Measurements from ENCODE around the gene RGS6.

DNA sequence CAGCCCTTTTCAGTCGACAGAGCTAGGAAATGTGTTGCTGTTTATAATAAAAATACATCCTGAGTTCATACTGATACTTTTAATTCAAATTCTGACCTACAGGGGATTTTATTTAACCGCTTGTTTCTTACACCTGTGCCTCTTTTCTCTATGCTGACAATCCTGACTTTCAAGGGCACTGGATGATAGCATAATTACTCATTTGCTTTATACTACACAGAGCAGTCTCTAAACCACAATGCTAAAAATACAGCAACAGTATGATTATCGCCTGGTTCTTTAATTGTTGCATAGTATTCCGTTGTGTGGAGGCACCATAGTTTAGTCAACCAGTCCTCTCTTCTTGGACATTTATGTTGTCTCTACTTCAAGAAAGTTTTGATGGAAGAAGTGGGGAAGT is 588.8 kb downstream of the RGS6 start:
- TF ChIP-seq, protein P1, sequence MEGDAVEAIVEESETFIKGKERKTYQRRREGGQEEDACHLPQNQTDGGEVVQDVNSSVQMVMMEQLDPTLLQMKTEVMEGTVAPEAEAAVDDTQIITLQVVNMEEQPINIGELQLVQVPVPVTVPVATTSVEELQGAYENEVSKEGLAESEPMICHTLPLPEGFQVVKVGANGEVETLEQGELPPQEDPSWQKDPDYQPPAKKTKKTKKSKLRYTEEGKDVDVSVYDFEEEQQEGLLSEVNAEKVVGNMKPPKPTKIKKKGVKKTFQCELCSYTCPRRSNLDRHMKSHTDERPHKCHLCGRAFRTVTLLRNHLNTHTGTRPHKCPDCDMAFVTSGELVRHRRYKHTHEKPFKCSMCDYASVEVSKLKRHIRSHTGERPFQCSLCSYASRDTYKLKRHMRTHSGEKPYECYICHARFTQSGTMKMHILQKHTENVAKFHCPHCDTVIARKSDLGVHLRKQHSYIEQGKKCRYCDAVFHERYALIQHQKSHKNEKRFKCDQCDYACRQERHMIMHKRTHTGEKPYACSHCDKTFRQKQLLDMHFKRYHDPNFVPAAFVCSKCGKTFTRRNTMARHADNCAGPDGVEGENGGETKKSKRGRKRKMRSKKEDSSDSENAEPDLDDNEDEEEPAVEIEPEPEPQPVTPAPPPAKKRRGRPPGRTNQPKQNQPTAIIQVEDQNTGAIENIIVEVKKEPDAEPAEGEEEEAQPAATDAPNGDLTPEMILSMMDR (conservative IDR thresholded peaks at IDR 0.05) = no peak
- TF ChIP-seq ZFX (IDR thresholded peaks at IDR 0.05) = no peak
